GM23248 (cell line): ENCODE results near the gene GTF2A2. TPM values are rescaled to one million over a fixed set of nuclear protein-coding genes. Genes with fewer than 3 reads are reported as not detected.

Experiments
- DNase-seq: peaks from one replicate; pipeline ENCODE4 v3.0.0-alpha.2; 2015
- H2AFZ ChIP-seq: fragments of 200-600 bp; sonication (generic); 2 replicates; pipeline ENCODE4 v1.6.1; 2016; ENCODE audit warnings: antibody characterized with exemption
- H3F3A ChIP-seq: fragments of 200-600 bp; sonication (generic); 2 replicates; pipeline ENCODE4 v1.6.1; 2016; ENCODE audit warnings: mild to moderate bottlenecking, antibody characterized with exemption, mixed run types; ENCODE audit not compliant: insufficient read depth
- H3K27ac ChIP-seq: fragments of 200-600 bp; sonication (generic); 2 replicates; pipeline ENCODE4 v1.5.1; 2016; ENCODE audit warnings: mild to moderate bottlenecking
- H3K27me3 ChIP-seq: fragments of 200-600 bp; sonication (generic); replicated peaks from 2 replicates; pipeline ENCODE4 v1.6.1; 2016; ENCODE audit warnings: mild to moderate bottlenecking; ENCODE audit not compliant: insufficient read depth
- H3K36me3 ChIP-seq: fragments of 200-600 bp; sonication (generic); 2 replicates; pipeline ENCODE4 v1.6.1; 2016; ENCODE audit warnings: low read depth, mild to moderate bottlenecking
- H3K4me1 ChIP-seq: fragments of 200-600 bp; sonication (generic); 2 replicates; pipeline ENCODE4 v1.6.1; 2016; ENCODE audit warnings: mild to moderate bottlenecking; ENCODE audit not compliant: insufficient read depth
- H3K4me2 ChIP-seq: fragments of 200-600 bp; sonication (generic); one replicate; pipeline ENCODE4 v1.6.1; 2016; ENCODE audit warnings: mild to moderate bottlenecking; ENCODE audit not compliant: unreplicated experiment
- H3K4me3 ChIP-seq: fragments of 200-600 bp; sonication (generic); 2 replicates; pipeline ENCODE4 v1.5.1; 2016; ENCODE audit warnings: mild to moderate bottlenecking
- H3K79me2 ChIP-seq: fragments of 200-600 bp; sonication (generic); 2 replicates; pipeline ENCODE4 v1.6.1; 2016; ENCODE audit warnings: mild to moderate bottlenecking; ENCODE audit not compliant: insufficient read depth
- H3K9ac ChIP-seq: fragments of 200-600 bp; sonication (generic); 2 replicates; pipeline ENCODE4 v1.6.1; 2016; ENCODE audit warnings: mild to moderate bottlenecking
- H3K9me2 ChIP-seq: fragments of 200-600 bp; sonication (generic); 2 replicates; pipeline ENCODE4 v1.6.1; 2016; ENCODE audit warnings: mixed run types, mild to moderate bottlenecking, moderate library complexity; ENCODE audit not compliant: insufficient read depth
- H3K9me3 ChIP-seq: fragments of 200-600 bp; sonication (generic); one replicate; pipeline ENCODE4 v1.6.1; 2017; ENCODE audit warnings: low read depth
- H4K20me1 ChIP-seq: fragments of 200-600 bp; sonication (generic); 2 replicates; pipeline ENCODE4 v1.6.0; 2016; ENCODE audit not compliant: insufficient read depth
- EZH2 ChIP-seq: fragments of 200-600 bp; sonication (generic); IDR thresholded peaks from 2 replicates; pipeline ENCODE4 v1.6.1; 2018; ENCODE audit warnings: antibody characterized with exemption, mild to moderate bottlenecking; ENCODE audit not compliant: insufficient read depth, poor library complexity, severe bottlenecking
- EZH2phosphoT487 ChIP-seq: fragments of 200-600 bp; sonication (generic); IDR thresholded peaks from 2 replicates; pipeline ENCODE4 v1.6.1; 2018; ENCODE audit warnings: antibody characterized with exemption, moderate library complexity, mild to moderate bottlenecking, low read depth; ENCODE audit not compliant: insufficient read depth
- WGBS, 2 experiments: methylation state at CpG; one replicate each; pipeline ENCODE4 v1.1.6; 2015 to 2017; ENCODE audit warnings: low lambda C conversion rate in 2 of 2, low coverage in 1 of 2; ENCODE audit errors: missing lambda C conversion rate in 2 of 2; 5-methylcytosine and 5-hydroxymethylcytosine counted together
- in situ Hi-C: fragments of 300-500 bp; cut with MboI; formaldehyde crosslinking; loops from 2 replicates; pipeline ENCODE4 v1.15.0; 2020
- polyA plus RNA-seq: library from polyadenylated mRNA; unstranded; fragments of >200 nt; fragmentation: Nextera tagmentation; extraction: Ambion mirVana; gene quantifications from 2 replicates; pipeline ENCODE4 v1.2.1, GENCODE V29; 2016
- total RNA-seq: library from RNA; depleted of rRNA; stranded (reverse); fragments of >200 nt; shearing (Covaris generic); gene quantifications from 2 replicates; pipeline ENCODE4 v1.2.3, GENCODE V29; 2014

Gene GTF2A2
- total and polyA plus RNA-seq, 2 experiments from 2014 or later = 30.8 to 247 TPM

GRCh38 chr15:59618406-59618805, 38.9 kb downstream of the GTF2A2 start:
- Histone ChIP-seq H3K9me3 (no peaks in the 10 kb centered on the region), H3K4me3 (no peak overlapping the region), H3K9ac (no peak overlapping the region), H3K36me3 (no peaks in the 10 kb centered on the region), H3K27ac (no peak overlapping the region), H4K20me1 (no peaks in the 10 kb centered on the region), H3F3A (no peaks in the 10 kb centered on the region), H3K9me2 (no peaks in the 10 kb centered on the region), H3K4me2 (no peak overlapping the region), H3K4me1 (no peaks in the 10 kb centered on the region), H3K27me3 (peaks cover 35% of the 10 kb centered on the region), H3K79me2 (no peaks in the 10 kb centered on the region), H2AFZ (no peak overlapping the region)
- no peak for DNase-seq
- in situ Hi-C loops = no loop called here
- WGBS, 2 experiments = 38 to 47% methylated on average over 4 of the region's 4 CpGs
- no peak for TF ChIP-seq EZH2phosphoT487

GRCh38 chr15:59616379-59616778, 40.9 kb downstream of the GTF2A2 start:
- Histone ChIP-seq H3K79me2 (no peaks in the 10 kb centered on the region), H3K4me1 (no peaks in the 10 kb centered on the region), H3K9me2 (no peaks in the 10 kb centered on the region), H3K9me3 (no peaks in the 10 kb centered on the region), H3F3A (no peaks in the 10 kb centered on the region), H4K20me1 (no peaks in the 10 kb centered on the region), H3K4me3 (no peak overlapping the region), H3K27me3 (peaks cover 35% of the 10 kb centered on the region), H3K9ac (no peak overlapping the region), H2AFZ (no peak overlapping the region), H3K27ac (no peak overlapping the region), H3K36me3 (no peaks in the 10 kb centered on the region), H3K4me2 (no peak overlapping the region)
- 63% methylated on average over 3 of the region's 3 CpGs for WGBS, 2 experiments
- TF ChIP-seq EZH2phosphoT487 (no peak), EZH2 (no peak)
- in situ Hi-C loops = no loop called here
- no peak for DNase-seq

GRCh38 chr15:59615661-59616060, 41.7 kb downstream of the GTF2A2 start:
- H3K9me3 ChIP-seq = no peaks in the 10 kb centered on the region
- H3K9me2 ChIP-seq = no peaks in the 10 kb centered on the region
- H3K9ac ChIP-seq = no peak overlapping the region
- H3K79me2 ChIP-seq = no peaks in the 10 kb centered on the region
- H3K27me3 ChIP-seq = peaks cover 35% of the 10 kb centered on the region
- no peaks in the 10 kb centered on the region for H3K36me3 ChIP-seq
- 73 to 77% methylated on average over 5 of the region's 5 CpGs for WGBS, 2 experiments
- H2AFZ ChIP-seq = no peak overlapping the region
- H3F3A ChIP-seq = no peaks in the 10 kb centered on the region
- in situ Hi-C loops = no loop called here
- no peak overlapping the region for H3K27ac ChIP-seq
- H4K20me1 ChIP-seq = no peaks in the 10 kb centered on the region
- DNase-seq = no peak
- H3K4me1 ChIP-seq = no peaks in the 10 kb centered on the region
- TF ChIP-seq EZH2 = no peak
- no peak for TF ChIP-seq EZH2phosphoT487
- no peak overlapping the region for H3K4me3 ChIP-seq
- no peak overlapping the region for H3K4me2 ChIP-seq

GRCh38 chr15:59614153-59614552, 43.2 kb downstream of the GTF2A2 start:
- in situ Hi-C loops = no loop called here
- Histone ChIP-seq H3K9me3 (no peaks in the 10 kb centered on the region), H3K4me2 (no peak overlapping the region), H4K20me1 (no peaks in the 10 kb centered on the region), H3K27me3 (peaks cover 31% of the 10 kb centered on the region), H3K9me2 (no peaks in the 10 kb centered on the region), H3K36me3 (no peaks in the 10 kb centered on the region), H2AFZ (no peak overlapping the region), H3K79me2 (no peaks in the 10 kb centered on the region), H3F3A (no peaks in the 10 kb centered on the region), H3K9ac (no peak overlapping the region), H3K4me1 (no peaks in the 10 kb centered on the region), H3K27ac (no peak overlapping the region), H3K4me3 (no peak overlapping the region)
- TF ChIP-seq EZH2 = no peak
- TF ChIP-seq EZH2phosphoT487 = no peak
- DNase-seq = no peak
- 70 to 72% methylated on average over 7 of the region's 7 CpGs for WGBS, 2 experiments
